ENCODE measurements around the gene EPN2.
"Not testable (repeated sequence)": the region's sequence is repeated elsewhere in the genome, so short reads cannot be mapped to it uniquely, and the experiment has no call there.

EPN2 gene

DNA sequence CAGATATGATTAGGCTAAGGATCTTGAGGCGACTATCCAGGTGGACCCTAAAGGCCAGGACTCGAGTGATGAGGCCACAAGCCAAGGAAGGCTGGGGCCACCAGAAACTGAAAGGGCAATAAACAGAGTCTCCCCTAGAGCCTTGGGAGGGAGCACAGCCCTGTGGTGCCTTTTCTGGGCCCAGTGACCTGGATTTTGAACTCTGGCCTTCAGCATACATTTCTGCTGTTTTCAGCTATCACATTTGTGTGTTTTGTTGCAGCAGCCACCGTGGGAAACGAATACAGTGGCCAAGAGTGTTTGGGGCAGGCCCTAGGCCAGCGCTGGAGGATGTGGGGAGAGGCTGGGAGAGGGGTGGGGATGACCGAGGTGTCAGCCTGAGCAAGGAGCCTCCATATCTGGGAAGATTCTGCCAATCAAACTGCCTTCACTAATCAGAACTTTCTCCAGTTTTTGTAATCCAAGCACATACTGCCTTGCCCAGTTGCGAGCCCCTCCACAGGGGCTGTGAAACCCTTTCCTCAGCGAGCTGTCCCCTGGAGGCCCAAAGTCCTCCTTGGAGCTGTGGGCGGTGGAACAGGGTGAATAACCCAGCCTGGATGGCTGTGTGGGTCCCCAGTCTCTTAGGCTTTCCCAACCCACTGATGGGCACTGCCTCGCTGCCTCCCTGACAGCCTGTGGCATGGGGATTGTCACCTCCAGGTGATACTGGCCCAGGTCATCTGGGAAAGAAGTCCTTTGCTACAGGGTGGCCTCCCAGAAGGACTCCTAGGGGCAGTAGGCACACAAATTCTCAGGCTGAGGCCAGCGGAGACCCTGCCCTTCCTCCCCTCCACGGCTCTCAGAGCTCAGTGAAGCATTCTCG, 108.6 kb downstream of the EPN2 start:
- DNase-seq (ENCODE audit: low spot score), result no peak

DNA sequence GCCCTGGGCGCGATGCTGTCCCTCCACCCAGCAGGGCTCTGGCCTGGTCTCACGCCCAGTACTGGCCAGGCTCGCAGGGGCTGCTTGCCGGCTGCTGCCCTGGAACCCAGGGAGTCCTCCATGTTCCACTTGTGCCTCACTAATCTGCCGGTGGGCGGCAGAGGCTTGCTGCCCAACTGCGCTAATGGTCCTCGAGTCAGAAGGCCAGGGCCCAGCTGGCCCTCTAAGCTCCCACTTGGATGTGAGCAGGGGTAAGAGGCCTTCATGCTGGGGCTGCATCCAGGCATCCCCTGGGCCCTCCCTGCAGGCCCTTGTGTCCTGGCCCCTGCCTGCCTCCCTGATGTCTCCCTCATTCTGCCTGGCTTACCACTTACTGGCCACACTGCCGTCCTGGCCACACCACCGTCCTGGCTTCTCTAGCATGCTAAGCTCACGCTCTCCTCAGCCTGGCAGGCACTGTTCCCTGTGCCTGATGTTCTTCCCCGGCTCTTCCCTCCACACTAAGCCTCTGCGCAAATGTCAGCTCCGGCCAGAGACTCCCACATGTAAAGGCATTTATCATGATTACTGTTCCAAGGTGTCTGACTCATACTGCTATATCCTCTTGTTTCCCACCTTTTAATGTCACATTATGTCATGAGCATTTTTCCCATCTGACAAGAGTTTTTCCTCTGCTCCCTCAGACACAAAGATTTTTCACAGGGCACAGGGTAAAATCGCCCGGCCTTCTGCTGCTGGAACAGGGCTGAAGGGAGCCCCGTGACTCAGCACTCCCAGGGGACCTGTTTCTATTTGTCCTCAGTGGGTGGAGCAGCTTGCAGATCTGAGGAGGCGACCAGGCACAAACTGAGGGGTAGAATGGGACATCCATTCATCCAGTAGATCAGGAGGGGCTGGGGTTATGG, 109.4 kb downstream of the EPN2 start:
- DNase-seq (ENCODE audit: low spot score), result peak; percentile 89

DNA sequence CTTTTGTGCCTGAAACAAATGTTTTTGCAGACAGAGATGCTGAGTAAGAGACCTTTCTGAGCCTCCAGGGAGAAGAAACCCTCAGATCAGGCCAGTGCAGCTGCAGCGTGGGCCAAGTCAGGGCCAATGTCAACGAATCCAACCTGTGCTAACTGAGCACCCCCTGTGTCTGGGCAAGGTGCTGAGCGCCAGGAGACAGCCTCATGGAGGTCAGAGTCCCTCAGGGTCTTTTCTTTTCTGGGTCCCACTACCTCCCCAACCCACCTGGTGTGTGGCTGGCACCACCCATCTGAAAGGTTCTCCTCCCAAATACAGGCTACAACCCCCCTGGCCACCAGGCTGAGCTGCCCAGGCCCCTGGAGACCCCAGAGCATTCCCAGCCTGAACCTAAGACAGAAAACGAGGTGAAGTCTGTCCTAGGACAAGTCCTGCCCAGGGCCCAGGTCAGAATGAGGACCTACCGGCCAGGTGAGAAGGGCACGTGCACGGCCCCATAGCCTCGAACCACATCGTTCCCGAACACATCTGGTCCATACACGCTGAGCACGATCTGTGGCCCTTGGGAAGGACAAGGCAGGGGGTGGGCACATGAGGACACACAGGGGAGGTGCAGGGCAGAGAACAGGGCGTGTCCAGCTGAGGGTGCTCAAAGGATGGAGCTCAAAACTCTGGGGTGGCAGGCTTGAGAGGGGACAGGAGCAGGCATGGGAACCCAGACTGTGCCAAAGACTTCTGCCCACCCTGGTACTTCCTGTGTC, 110.3 kb downstream of the EPN2 start:
- DNase-seq (ENCODE audit: low spot score), result no peak

DNA sequence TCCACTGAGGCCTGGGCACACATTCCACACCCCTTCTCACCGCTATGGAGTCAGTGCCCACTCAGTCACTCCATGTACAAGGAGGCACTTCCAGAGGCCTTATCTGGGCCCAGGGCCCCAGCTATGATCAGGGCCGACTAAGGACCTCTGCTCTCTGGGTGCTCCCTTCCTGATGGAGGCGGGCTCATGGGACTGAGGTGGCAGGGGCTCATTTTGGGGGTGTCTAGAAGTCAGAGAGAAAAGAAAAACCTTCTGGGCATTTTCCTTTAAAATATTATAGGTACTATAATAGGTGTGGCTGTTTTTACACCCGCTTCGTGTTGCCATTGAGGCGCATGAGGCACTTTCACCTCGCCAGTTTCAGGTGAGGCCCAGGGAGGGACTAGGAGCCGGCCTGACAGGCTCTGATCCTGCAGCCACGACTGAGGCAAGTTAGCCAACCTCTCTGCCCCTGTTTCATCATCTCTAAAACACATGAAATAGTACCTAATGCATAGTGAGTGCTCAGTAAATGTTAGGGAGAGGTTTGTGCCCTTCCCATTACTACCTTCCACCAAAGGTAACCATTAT, 111.0 kb downstream of the EPN2 start:
- no peak for DNase-seq (ENCODE audit: low spot score)

DNA sequence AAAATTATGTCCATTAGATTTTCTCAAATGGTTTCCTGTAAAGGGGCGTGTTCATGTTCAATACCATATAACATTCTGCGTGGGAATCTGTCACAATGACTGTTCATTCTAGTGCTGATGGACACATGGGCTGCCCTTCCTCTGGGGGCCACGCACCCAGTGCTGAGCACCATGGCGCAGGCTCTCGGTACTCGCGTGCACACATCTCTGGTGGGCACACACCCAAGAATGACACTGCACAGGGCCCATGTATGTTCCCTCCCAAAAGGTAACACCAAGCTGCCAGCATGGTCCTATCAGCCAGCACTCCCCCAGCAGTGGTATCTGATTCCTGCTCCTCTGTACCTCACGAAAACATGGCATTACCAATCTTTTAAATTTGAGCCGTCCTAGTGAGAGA, 111.6 kb downstream of the EPN2 start:
- no peak for DNase-seq (ENCODE audit: low spot score)

DNA sequence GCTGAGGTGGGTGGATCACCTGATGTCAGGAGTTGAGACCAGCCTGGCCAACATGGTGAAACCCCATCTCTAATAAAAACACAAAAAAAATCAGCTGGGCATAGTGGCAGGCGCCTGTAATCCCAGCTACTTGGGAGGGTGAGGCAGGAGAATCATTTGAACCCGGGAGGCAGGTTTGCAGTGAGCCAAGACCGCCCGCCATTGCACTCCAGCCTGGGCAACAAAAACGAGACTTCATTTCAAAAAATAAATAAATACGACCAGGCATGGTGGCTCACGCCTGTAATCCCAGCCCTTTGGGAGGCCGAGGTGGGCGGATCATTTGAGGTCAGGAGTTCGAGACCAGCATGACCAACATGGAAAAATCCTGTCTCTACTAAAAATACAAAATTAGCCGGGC, 116.2 kb downstream of the EPN2 start:
- DNase-seq (ENCODE audit: low spot score), result not testable (repeated sequence)

DNA sequence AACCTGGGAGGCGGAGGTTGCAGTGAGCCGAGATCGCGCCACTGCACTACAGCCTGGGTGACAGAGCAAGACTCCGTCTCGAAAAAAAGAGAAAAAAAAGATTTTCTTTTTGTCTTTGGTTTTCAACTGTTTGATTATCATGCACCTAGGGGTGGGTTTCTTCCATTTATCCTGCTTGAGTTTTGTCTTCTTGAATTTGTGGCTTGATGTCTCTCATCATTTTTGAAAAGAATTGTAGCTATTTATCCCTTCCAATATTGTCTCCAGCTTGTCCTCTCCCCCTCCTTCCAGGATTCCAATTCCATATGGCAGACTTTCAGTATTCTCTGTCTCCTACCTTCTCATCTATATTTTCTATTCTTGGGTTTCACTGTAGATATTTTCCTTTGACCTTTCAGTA, 117.6 kb downstream of the EPN2 start:
- no peak for DNase-seq (ENCODE audit: low spot score)

DNA sequence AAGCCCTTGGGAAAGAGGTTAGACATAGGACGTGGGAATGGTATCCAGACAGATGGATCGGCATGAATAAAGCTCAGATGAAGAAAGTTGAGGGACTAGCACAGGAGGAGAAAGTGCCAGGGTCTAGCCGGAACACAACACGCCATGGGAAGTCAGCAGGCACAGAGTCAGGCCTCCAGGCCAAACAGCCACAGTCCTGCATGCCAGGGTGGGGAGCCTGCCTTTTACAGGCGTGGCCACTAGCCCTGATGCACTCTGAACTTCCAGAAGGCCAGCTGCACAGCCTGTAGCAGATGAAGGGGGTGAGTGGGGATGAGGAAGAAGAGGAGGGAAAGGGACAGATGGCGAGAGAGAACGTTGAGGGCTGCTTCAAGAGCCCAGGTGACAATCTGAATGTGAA, 120.2 kb downstream of the EPN2 start:
- no peak for DNase-seq (ENCODE audit: low spot score)

DNA sequence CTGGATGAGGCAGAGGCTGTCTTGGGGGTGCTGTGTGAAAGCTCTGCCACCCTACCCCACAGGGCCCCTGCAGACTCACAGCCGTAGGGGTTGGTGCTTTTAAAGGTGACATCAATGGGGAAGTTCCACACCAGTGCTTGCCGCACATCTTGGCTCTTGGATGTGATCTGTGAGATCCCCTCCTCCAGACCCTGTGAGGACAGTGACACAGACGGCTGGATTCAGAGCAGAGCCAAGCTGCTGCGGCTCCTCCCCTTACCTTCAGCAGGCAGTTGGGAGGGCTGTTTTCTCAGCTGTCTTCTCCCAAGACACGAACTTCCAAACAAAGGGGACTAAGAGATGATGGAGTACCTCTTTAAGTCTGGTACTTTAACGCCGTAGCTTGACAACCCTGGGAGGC, 120.6 kb downstream of the EPN2 start:
- DNase-seq (ENCODE audit: low spot score), result no peak

DNA sequence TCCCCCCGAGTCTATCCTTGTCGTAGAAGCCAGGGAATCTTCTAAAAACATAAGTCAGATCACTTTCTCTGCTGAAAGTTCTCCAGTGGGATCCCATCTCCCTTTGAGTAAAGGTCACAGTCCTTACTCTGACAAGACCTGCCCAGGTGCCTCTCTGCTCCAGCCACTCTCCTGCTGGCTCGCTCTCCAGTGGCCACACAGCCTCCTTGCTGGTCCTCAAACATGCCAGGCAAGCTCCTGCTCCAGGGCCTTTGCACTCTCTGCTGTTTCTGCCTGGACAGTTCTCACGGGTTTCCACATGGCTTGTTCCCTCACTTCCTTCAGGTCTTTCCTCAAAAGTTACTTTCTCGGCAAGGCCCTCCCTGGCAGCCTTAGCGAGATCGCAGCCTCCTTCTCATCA, 122.0 kb downstream of the EPN2 start:
- DNase-seq (ENCODE audit: low spot score), result no peak

DNA sequence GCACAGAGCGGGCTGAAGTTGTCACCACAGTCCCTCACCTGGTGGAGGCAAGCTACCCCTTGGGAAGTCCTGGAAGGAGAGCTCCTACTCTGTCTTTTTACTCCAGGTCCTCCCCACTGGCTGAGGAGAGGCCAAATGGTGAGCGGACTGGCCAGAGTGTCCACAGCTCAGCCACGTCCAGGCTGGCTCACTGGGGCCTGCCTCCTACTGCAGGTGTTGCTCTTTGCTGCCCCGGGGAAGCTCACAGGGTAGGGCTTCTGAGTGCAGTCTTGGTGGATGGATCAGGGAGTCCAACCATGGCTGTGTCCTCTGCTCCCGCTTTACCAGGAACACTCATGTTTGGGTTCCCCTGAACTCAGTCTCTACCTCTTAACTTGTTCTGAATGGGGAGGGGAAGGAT, 122.7 kb downstream of the EPN2 start:
- DNase-seq (ENCODE audit: low spot score), result no peak

DNA sequence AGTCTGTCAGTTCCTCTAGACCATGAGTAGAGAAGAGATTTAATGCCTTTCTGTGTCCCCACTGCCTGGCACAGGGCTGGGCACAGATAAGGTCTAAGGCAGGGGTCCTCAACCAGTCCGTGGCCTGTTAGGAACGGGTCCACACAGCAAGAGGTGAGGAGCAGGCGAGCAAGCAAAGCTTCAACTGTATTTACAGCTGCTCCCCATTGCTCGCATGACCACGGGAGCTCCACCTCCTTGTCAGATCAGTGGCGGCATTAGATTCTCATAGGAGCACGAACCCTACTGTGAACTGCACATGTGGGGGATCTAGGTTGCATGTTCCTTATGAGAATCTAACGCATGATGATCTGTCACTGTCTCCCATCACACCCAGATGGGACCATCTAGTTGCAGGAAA, 123.6 kb downstream of the EPN2 start:
- no peak for DNase-seq (ENCODE audit: low spot score)

DNA sequence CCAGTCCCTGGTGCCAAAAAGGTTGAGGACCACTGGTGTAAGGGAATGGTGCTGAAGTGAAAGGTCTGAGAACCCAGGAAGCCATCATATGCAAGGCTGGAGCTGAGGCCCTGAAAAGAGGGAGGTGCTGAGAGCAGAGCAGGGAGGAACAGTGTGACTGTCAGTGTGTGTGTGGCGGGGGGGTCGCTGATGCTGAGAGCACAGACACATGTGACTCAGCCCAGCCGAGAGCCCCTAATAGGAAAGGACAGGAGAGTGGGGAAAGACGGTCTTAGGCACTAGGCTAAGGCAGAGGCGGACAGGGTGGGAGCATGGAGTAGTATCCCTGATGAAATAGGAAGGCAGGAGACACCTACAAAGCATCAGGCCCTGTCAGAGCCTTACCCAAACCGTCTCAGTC, 124.2 kb downstream of the EPN2 start:
- DNase-seq (ENCODE audit: low spot score), result no peak

DNA sequence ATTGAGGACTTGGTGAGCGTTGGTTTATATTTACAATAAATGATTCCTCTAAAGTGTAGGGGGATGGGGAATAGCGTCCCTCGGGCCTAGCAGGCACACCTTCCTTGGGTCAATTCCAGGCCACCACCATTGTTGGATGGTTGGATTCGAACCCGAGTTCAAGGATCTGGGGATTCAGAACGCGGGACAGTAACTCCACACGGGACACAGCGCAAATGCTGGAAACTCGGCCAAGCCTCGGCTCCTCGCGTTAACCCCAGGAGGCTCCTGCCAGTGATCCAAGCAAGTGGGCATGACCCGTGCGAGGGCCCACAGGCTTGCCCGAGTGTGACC, 124.7 kb downstream of the EPN2 start:
- peak; percentile 23 for DNase-seq (ENCODE audit: low spot score)

DNA sequence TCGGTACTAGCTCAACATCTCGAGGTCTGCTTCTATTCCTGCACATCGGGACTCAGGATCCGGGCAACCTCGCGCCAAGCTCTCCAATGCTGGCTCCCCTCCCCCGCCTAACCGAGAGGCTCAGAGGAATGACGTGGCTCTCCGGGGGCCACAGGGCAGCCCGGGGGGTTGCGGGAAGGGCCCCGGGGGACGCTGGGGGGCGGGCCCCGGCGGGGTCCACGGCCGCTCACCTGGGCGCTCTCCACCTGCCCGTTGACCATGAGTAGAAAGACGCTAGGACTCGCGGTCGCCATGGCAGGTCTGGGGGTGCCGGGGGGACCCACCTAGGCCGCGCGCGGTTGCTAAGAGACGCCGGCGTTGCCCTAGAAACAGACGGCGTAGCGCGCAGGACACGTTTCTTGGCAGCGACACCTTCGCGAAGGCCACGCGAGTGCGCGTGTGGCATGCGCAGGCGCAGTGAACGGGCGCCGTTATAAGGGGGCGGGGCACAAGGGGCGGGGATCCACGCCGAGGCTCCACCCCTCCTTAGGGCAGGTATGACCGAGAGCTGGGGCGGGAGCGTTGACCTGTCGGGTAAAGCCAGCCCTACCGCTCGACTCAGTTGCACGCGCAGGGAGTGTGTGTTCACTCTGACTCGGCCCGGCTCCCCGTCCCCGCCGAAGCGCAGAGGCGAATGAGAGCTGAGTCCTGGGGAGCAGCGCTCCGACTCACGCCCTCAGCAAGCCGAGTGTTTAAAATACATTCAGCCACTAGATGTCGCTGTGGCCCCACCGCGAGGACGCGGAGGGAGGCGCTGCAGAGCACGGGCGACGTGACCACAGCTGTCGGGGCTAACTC, 125.3 kb downstream of the EPN2 start, which contains the start of gene B9D1:
TSS of gene B9D1 (minus strand) at position 447 of the 837 bp plus-strand sequence. CDS start at position 293, 154 bp downstream.
- peak; percentile 98 for DNase-seq (ENCODE audit: low spot score)

DNA sequence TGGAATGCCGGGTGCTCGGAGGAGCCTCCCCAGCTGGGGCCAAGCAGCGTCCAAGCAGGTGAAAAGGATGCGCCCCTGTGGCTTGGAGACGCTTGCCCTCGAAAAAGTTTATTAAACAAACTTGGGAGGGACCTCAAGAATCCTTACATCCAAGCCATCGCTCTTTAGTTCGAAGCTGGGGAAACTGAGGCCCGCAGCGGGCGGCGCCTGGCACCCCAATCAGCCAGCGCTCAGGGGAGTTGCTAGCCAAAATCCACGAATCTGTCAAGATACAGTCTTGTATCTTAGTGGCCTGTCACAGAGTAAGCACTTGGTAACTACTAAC, 125.9 kb downstream of the EPN2 start:
- no peak for DNase-seq (ENCODE audit: low spot score)

DNA sequence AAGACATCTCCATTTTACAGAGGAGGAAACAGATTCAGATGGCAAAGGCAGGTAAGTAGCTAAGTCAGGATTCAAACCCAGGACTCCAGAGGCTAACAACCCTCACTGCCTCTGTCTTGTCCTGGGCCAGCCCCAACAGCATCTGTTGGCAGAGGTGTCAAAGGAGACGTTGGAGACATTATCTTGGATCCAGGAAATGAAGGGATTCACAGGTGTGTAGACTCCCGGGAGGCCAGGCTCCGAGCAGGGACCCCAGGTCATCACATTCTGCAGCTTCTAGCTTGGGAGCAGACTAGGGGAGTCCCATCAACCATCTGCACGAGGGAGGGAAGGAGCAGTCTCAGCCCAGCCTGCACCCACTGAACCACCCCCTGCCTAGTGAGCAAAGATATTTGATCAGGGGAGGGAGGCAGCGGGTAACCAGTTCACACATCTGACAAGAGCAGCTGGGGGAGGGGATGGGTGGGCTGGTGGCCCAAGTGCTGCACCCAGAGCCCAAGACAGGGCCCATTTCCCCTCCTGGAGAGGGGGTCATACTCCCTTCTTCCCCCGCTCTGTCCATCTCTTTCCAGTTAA, 126.4 kb downstream of the EPN2 start:
- no peak for DNase-seq (ENCODE audit: low spot score)

DNA sequence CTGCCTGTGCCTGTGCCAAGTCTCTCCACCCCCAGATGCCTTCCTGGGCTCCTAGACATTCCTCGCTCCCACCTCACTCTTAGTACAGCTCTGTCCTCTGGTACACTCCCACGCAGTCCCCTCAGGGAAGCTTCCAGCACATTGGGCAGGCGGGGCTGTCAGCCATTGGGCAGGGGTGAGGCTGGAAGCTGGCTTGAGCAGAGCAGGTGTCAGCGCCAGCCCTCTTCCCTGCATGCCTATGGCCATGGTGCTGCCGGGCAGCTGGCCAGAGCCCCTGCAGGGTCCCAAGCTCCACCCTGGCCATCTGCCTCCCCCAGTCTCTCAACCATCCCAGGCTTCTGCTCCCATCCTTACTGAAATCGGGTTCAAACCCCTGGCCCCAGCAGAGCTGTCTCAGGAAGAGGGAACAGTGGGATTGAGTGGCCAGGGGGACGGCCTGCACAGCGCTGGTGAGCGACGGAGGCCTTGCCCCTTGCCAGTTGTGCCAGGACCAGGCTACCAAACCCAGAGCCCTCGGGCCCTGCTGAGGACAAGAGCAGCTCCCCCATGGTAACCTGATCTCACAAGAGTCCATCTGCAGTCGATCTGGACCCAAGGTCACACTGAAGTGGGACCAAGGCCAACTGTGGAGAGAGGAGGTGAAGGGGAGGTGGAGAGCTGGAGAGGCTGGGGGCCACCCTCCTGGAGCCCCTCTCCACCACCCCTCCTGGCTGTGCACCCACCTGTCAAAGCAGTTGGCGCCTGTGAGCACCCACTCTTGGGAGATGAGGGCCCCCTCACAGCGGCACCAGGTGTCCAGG, 127.7 kb downstream of the EPN2 start:
- no peak for DNase-seq (ENCODE audit: low spot score)

DNA sequence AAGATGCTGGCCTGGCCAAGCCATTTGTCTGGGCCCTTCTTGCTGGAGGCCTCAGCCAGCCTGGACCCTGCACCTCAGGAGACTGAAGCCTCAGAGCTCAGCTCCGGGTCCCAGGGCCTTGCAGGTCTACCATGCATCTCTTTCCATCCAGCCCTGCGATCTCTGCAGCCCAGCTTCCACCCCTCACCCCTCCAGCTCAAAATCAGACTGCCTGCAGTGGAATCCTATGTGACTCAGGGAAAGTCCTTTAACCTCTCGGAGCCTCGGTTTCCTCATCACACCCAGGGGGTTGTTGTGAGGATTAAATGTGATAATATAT, 128.3 kb downstream of the EPN2 start:
- no peak for DNase-seq (ENCODE audit: low spot score)

Data from COLO829 (cell line).